ENCODE results near the gene TERF2IP. TPM values are rescaled to one million over a fixed set of nuclear protein-coding genes. Genes with fewer than 3 reads are reported as not detected.

The TERF2IP gene
- polyA plus RNA-seq, 1 experiment = 19.1 TPM

GRCh38 chr16:75648265-75649076 is 898 bp downstream of the TERF2IP start:
- H3K4me3 ChIP-seq (ENCODE audit: low read depth, low read length) = peak overlapping the region; percentile 96
- TF ChIP-seq CTCF (IDR thresholded peaks at IDR 0.05; ENCODE audit: insufficient read depth, low read depth, low read length) = no peak
- H3K27me3 ChIP-seq (ENCODE audit: control insufficient read depth, insufficient read depth, low read length) = no peaks in the 10 kb centered on the region
- peaks cover 2% of the 10 kb centered on the region; the same call in 1 of the 2 replicates for H3K36me3 ChIP-seq (ENCODE audit: control insufficient read depth, insufficient read depth, low read length)
- DNase-seq (ENCODE audit: low read depth) = no peak
- CTCF ChIA-PET = interaction anchor here (1.0 to 1.5 kb wide), 2 partner anchors 11 to 115 kb away, joined by 4 to 5 read pairs; no protein-coding TSS in a partner anchor
- POLR2A ChIA-PET = interaction anchor here (0.5 to 1.0 kb wide), 3 partner anchors 26 to 1542 kb away, joined by 3 to 8 read pairs (median 7); partner anchors contain the start of genes ADAT1 and MON1B

- POLR2A ChIA-PET = interaction anchor here (0.6 kb wide), 4 partner anchors 22 to 1514 kb away, joined by 5 to 14 read pairs (median 8); partner anchors contain the start of gene BCAR1
- H3K36me3 ChIP-seq (ENCODE audit: control insufficient read depth, insufficient read depth, low read length) = peaks cover 18% of the 10 kb centered on the region
- CTCF ChIA-PET = interaction anchor here (0.8 kb wide), 1 partner anchor 110 kb away, joined by 3 read pairs; no protein-coding TSS in a partner anchor
- H3K27me3 ChIP-seq (ENCODE audit: control insufficient read depth, insufficient read depth, low read length) = no peaks in the 10 kb centered on the region
- peak; percentile 67 for DNase-seq (ENCODE audit: low read depth)
- no peak for TF ChIP-seq CTCF (IDR thresholded peaks at IDR 0.05; ENCODE audit: insufficient read depth, low read depth, low read length)
- H3K4me3 ChIP-seq (ENCODE audit: low read depth, low read length) = no peak overlapping the region
These were observed 6.3 kb downstream of the TERF2IP start for GRCh38 chr16:75653922-75654321.

GRCh38 chr16:75658175-75658574 is 10.6 kb downstream of the TERF2IP start:
- Histone ChIP-seq H3K36me3 (ENCODE audit: control insufficient read depth, insufficient read depth, low read length) (peaks cover 26% of the 10 kb centered on the region), H3K27me3 (ENCODE audit: control insufficient read depth, insufficient read depth, low read length) (no peaks in the 10 kb centered on the region), H3K4me3 (ENCODE audit: low read depth, low read length) (no peak overlapping the region)
- ChIA-PET POLR2A (no interaction called here), CTCF (interaction anchor here (0.8 to 1.0 kb wide), 2 partner anchors 15 to 20 kb away, joined by 3 read pairs; no protein-coding TSS in a partner anchor)
- TF ChIP-seq CTCF (IDR thresholded peaks at IDR 0.05; ENCODE audit: insufficient read depth, low read depth, low read length) = no peak
- no peak for DNase-seq (ENCODE audit: low read depth)

- POLR2A ChIA-PET = no interaction called here
- no peak overlapping the region for H3K4me3 ChIP-seq (ENCODE audit: low read depth, low read length)
- no peak for TF ChIP-seq CTCF (IDR thresholded peaks at IDR 0.05; ENCODE audit: insufficient read depth, low read depth, low read length)
- DNase-seq (ENCODE audit: low read depth) = no peak
- peaks cover 23% of the 10 kb centered on the region for H3K36me3 ChIP-seq (ENCODE audit: control insufficient read depth, insufficient read depth, low read length)
- H3K27me3 ChIP-seq (ENCODE audit: control insufficient read depth, insufficient read depth, low read length) = no peaks in the 10 kb centered on the region
- CTCF ChIA-PET = no interaction called here
These were observed 12.7 kb downstream of the TERF2IP start for GRCh38 chr16:75660321-75660720.

GRCh38 chr16:75660726-75661302 is 13.2 kb downstream of the TERF2IP start:
- ChIA-PET CTCF (no interaction called here), POLR2A (no interaction called here)
- no peak for DNase-seq (ENCODE audit: low read depth)
- no peak overlapping the region for H3K4me3 ChIP-seq (ENCODE audit: low read depth, low read length)
- no peaks in the 10 kb centered on the region for H3K27me3 ChIP-seq (ENCODE audit: control insufficient read depth, insufficient read depth, low read length)
- no peak for TF ChIP-seq CTCF (IDR thresholded peaks at IDR 0.05; ENCODE audit: insufficient read depth, low read depth, low read length)
- peaks cover 21% of the 10 kb centered on the region for H3K36me3 ChIP-seq (ENCODE audit: control insufficient read depth, insufficient read depth, low read length)
